Hepatocyte (in vitro differentiated cells): ENCODE data around the gene VPS4B. TPM values are rescaled to one million over a fixed set of nuclear protein-coding genes. Genes with fewer than 3 reads are reported as not detected.

Experiments used
- DNase-seq: peaks from one replicate; pipeline ENCODE4 v3.0.0-alpha.2; 2016; ENCODE audit warnings: low spot score
- H2AFZ ChIP-seq: fragments of 200-600 bp; sonication (generic); 2 replicates; pipeline ENCODE4 v1.6.0; 2016; ENCODE audit warnings: antibody characterized with exemption, mild to moderate bottlenecking
- H3K27ac ChIP-seq: fragments of 200-600 bp; sonication (generic); 2 replicates; pipeline ENCODE4 v1.5.1; 2016; ENCODE audit warnings: mild to moderate bottlenecking
- H3K27me3 ChIP-seq: fragments of 200-600 bp; sonication (generic); 2 replicates; pipeline ENCODE4 v1.6.1; 2016
- H3K36me3 ChIP-seq: fragments of 200-600 bp; sonication (generic); replicated peaks from 2 replicates; pipeline ENCODE4 v1.5.1; 2016; ENCODE audit warnings: low read depth; ENCODE audit not compliant: insufficient read depth
- H3K4me1 ChIP-seq: fragments of 200-600 bp; sonication (generic); 2 replicates; pipeline ENCODE4 v1.5.1; 2016; ENCODE audit warnings: mild to moderate bottlenecking, moderate library complexity; ENCODE audit not compliant: insufficient read depth
- H3K4me2 ChIP-seq: fragments of 200-600 bp; sonication (generic); 2 replicates; pipeline ENCODE4 v1.6.0; 2016
- H3K4me3 ChIP-seq: fragments of 200-600 bp; sonication (generic); 2 replicates; pipeline ENCODE4 v1.5.1; 2016; ENCODE audit warnings: mild to moderate bottlenecking
- H3K79me2 ChIP-seq: fragments of 200-600 bp; sonication (generic); 2 replicates; pipeline ENCODE4 v1.6.0; 2017; ENCODE audit warnings: mild to moderate bottlenecking
- H3K9me2 ChIP-seq: fragments of 200-600 bp; sonication (generic); replicated peaks from 2 replicates; pipeline ENCODE4 v1.6.0; 2017; ENCODE audit warnings: mild to moderate bottlenecking; ENCODE audit not compliant: insufficient read depth
- H3K9me3 ChIP-seq: fragments of 200-600 bp; sonication (generic); 2 replicates; pipeline ENCODE4 v1.5.1; 2016; ENCODE audit warnings: low read depth, mild to moderate bottlenecking
- H4K20me1 ChIP-seq: fragments of 200-600 bp; sonication (generic); 2 replicates; pipeline ENCODE4 v1.6.0; 2016; ENCODE audit warnings: mild to moderate bottlenecking; ENCODE audit not compliant: insufficient read depth, poor library complexity, severe bottlenecking
- EZH2 ChIP-seq: fragments of 200-600 bp; sonication (generic); IDR thresholded peaks from 2 replicates; pipeline ENCODE4 v1.6.1; 2016; ENCODE audit warnings: antibody characterized with exemption, mild to moderate bottlenecking, borderline replicate concordance
- EZH2phosphoT487 ChIP-seq: fragments of 200-600 bp; sonication (generic); IDR thresholded peaks from one replicate; pipeline ENCODE4 v1.6.1; 2018; ENCODE audit warnings: antibody characterized with exemption, mild to moderate bottlenecking, low read depth, moderate library complexity; ENCODE audit not compliant: unreplicated experiment, severe bottlenecking
- WGBS: methylation state at CpG from one replicate; pipeline ENCODE4 v1.1.6; 2016; ENCODE audit warnings: low lambda C conversion rate; ENCODE audit errors: missing lambda C conversion rate; 5-methylcytosine and 5-hydroxymethylcytosine counted together
- polyA plus RNA-seq: library from polyadenylated mRNA; unstranded; fragments of >200 nt; fragmentation: Nextera tagmentation; extraction: Ambion mirVana; gene quantifications from 2 replicates; pipeline ENCODE4 v1.2.1, GENCODE V29; 2016
- total RNA-seq: library from RNA; depleted of rRNA; stranded (reverse); fragments of >200 nt; gene quantifications from 2 replicates; pipeline ENCODE4 v1.2.3, GENCODE V29; 2014
- TF ChIP-seq, protein P1 (sequence below): fragments of 200-600 bp; sonication (generic); IDR thresholded peaks from 2 replicates; pipeline ENCODE4 v1.5.1; 2016; ENCODE audit warnings: antibody characterized with exemption, mild to moderate bottlenecking; ENCODE audit not compliant: poor library complexity

The VPS4B gene
- total and polyA plus RNA-seq, 2 experiments from 2014 or later: 35.0 to 49.2 TPM

DNA sequence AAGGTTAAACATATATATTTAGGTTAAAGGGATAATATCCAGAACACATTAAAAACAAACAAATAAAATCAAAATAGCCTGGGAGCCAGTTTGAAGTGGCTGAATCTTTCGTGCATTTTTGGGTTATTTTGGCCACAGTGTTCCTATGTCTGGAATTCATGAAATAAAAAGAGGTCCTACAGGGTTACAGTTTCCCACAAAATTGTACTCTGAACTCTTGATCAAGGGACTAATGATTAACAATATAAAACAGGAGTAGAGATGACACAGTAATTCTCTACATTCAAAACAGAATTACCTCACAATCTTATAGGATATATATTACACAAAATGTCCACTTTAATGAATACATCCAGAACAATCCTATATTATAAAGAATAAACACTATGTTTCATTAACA, 24.9 kb downstream of the VPS4B start:
- Histone ChIP-seq H2AFZ (no peak overlapping the region), H3K9me2 (no peaks in the 10 kb centered on the region), H3K4me3 (no peak overlapping the region), H3K4me2 (no peak overlapping the region), H3K4me1 (no peaks in the 10 kb centered on the region), H4K20me1 (no peaks in the 10 kb centered on the region), H3K36me3 (no peaks in the 10 kb centered on the region), H3K27me3 (no peaks in the 10 kb centered on the region), H3K27ac (no peak overlapping the region), H3K9me3 (no peaks in the 10 kb centered on the region), H3K79me2 (no peaks in the 10 kb centered on the region)
- TF ChIP-seq, protein P1, sequence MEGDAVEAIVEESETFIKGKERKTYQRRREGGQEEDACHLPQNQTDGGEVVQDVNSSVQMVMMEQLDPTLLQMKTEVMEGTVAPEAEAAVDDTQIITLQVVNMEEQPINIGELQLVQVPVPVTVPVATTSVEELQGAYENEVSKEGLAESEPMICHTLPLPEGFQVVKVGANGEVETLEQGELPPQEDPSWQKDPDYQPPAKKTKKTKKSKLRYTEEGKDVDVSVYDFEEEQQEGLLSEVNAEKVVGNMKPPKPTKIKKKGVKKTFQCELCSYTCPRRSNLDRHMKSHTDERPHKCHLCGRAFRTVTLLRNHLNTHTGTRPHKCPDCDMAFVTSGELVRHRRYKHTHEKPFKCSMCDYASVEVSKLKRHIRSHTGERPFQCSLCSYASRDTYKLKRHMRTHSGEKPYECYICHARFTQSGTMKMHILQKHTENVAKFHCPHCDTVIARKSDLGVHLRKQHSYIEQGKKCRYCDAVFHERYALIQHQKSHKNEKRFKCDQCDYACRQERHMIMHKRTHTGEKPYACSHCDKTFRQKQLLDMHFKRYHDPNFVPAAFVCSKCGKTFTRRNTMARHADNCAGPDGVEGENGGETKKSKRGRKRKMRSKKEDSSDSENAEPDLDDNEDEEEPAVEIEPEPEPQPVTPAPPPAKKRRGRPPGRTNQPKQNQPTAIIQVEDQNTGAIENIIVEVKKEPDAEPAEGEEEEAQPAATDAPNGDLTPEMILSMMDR: no peak
- TF ChIP-seq EZH2: no peak
- TF ChIP-seq EZH2phosphoT487: no peak
- no peak for DNase-seq
- 88% methylated on average over 1 of the region's 1 CpG for WGBS

DNA sequence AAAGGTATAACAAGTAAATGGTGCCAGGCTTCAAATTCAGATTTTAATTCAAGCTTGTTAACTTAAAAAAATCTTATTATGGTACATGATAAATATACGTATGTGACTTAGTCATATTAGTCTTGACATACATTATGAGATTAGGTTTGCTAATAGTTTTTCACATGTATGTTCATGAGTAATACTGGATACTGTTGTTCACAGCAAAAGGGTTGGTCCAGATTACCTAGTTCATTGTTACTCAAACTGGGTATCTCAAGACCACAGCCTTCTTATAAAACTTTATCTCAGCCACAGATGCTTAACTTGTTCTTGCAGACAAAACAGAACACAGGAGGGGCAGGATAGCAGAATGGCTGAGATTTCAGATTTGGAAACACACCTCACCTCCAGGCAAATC, 26.8 kb downstream of the VPS4B start:
- Histone ChIP-seq H3K36me3 (no peaks in the 10 kb centered on the region), H2AFZ (no peak overlapping the region), H3K9me3 (no peaks in the 10 kb centered on the region), H3K79me2 (no peaks in the 10 kb centered on the region), H3K27me3 (no peaks in the 10 kb centered on the region), H4K20me1 (no peaks in the 10 kb centered on the region), H3K9me2 (no peaks in the 10 kb centered on the region), H3K4me2 (no peak overlapping the region), H3K4me1 (no peaks in the 10 kb centered on the region), H3K27ac (no peak overlapping the region), H3K4me3 (no peak overlapping the region)
- no peak for TF ChIP-seq EZH2phosphoT487
- TF ChIP-seq, protein P1: no peak
- no peak for TF ChIP-seq EZH2
- 94% methylated on average over 1 of the region's 1 CpG for WGBS
- DNase-seq: no peak

DNA sequence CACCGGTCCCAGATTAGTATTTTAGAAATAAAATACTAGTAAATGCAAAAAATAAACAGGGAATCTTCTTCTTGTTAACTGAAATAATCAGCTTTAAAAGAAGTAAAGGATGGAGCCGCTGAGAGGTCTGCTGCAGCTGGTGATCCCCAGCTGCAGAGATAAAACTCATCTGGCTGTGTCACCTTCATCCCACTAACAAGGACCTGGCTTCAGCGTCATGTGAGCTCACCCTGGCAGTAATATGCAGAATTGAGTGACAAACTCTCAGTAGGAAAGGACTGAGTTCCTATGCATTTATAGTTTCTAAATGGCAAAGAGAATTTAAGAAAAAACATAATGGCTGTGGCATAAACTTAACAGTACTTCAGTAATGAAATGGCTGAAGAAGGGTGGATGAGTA, 27.3 kb downstream of the VPS4B start:
- Histone ChIP-seq H3K9me2 (no peaks in the 10 kb centered on the region), H2AFZ (no peak overlapping the region), H4K20me1 (no peaks in the 10 kb centered on the region), H3K4me2 (no peak overlapping the region), H3K27ac (no peak overlapping the region), H3K4me1 (no peaks in the 10 kb centered on the region), H3K27me3 (no peaks in the 10 kb centered on the region), H3K36me3 (no peaks in the 10 kb centered on the region), H3K9me3 (no peaks in the 10 kb centered on the region), H3K79me2 (no peaks in the 10 kb centered on the region), H3K4me3 (no peak overlapping the region)
- TF ChIP-seq EZH2phosphoT487: no peak
- TF ChIP-seq EZH2: no peak
- TF ChIP-seq, protein P1: no peak
- WGBS: 97% methylated on average over 3 of the region's 3 CpGs
- no peak for DNase-seq

DNA sequence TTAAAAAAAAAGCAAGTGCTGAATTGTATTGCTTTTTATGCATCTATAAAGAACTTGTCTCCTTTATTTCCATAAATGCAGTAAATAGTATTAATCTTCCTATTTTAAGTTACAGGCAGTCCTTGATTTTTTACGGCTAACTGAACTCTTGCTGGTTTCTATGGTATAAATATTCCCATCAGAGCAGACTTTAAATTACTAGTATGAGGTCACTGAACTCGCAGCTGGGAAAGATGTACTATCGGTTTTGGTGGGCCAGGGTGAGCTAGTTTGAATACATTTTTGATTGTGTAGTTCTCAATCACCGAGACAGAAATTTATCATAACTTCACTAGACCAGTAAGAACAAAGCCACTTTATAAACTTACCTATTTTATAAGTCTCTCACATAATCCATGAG, 34.4 kb downstream of the VPS4B start:
- no peaks in the 10 kb centered on the region for H3K9me3 ChIP-seq
- 97% methylated on average over 4 of the region's 4 CpGs for WGBS
- no peak for TF ChIP-seq EZH2
- no peak for TF ChIP-seq EZH2phosphoT487
- TF ChIP-seq, protein P1: no peak
- no peaks in the 10 kb centered on the region for H3K9me2 ChIP-seq
- DNase-seq: no peak
- H3K4me1 ChIP-seq: no peaks in the 10 kb centered on the region
- H3K27me3 ChIP-seq: no peaks in the 10 kb centered on the region
- no peak overlapping the region for H2AFZ ChIP-seq
- no peak overlapping the region for H3K4me2 ChIP-seq
- no peaks in the 10 kb centered on the region for H3K79me2 ChIP-seq
- H4K20me1 ChIP-seq: no peaks in the 10 kb centered on the region
- no peak overlapping the region for H3K27ac ChIP-seq
- no peaks in the 10 kb centered on the region for H3K36me3 ChIP-seq
- H3K4me3 ChIP-seq: no peak overlapping the region
